HFFc6 (cell line): ENCODE data around the gene ZNF718. TPM values are rescaled to one million over a fixed set of nuclear protein-coding genes. Genes with fewer than 3 reads are reported as not detected.
"Not testable (repeated sequence)": the region's sequence is repeated elsewhere in the genome, so short reads cannot be mapped to it uniquely, and the experiment has no call there.

Experiments
- DNase-seq: peaks from one replicate; pipeline ENCODE4 v3.0.0-alpha.2; 2018
- H3K27ac Mint-ChIP-seq: 2 replicates; pipeline ENCODE4 v1.8.0; 2020; ENCODE audit warnings: mild to moderate bottlenecking, mixed read lengths
- H3K27me3 Mint-ChIP-seq: 2 replicates; pipeline ENCODE4 v1.8.0; 2021; ENCODE audit warnings: mild to moderate bottlenecking, moderate library complexity, mixed read lengths; ENCODE audit not compliant: insufficient read depth
- H3K36me3 Mint-ChIP-seq: 2 replicates; pipeline ENCODE4 v1.8.0; 2021; ENCODE audit warnings: low read depth, mixed read lengths
- H3K4me1 Mint-ChIP-seq: 2 replicates; pipeline ENCODE4 v1.8.0; 2020; ENCODE audit warnings: low read depth, mixed read lengths
- H3K4me3 Mint-ChIP-seq: 2 replicates; pipeline ENCODE4 v1.8.0; 2020; ENCODE audit warnings: mild to moderate bottlenecking, moderate library complexity, mixed read lengths
- H3K9me3 Mint-ChIP-seq: 2 replicates; pipeline ENCODE4 v1.8.0; 2020; ENCODE audit warnings: mild to moderate bottlenecking, mixed read lengths
- CTCF ChIP-seq: fragments of 200-600 bp; sonication (generic); IDR thresholded peaks from 2 replicates; pipeline ENCODE4 v1.5.0; 2021; ENCODE audit warnings: antibody characterized with exemption, mild to moderate bottlenecking
- total RNA-seq, 6 experiments: library from RNA; stranded (reverse); fragmentation: NEBNext Ultra II Directional; extraction: Animal tissue kit (Norgen Biotek cat#: 25700); gene quantifications; 2 replicates in 1 of 6; 3 replicates in 5 of 6; pipeline ENCODE4 v1.2.3, GENCODE V29; 2021

ZNF718 gene
- total RNA-seq, 6 experiments from 2014 or later, result 0.53 to 2.1 (median 0.66) TPM

- Mint-ChIP-seq H3K36me3 (peaks cover 10% of the 10 kb centered on the region; the same call in 1 of the 2 replicates), H3K9me3 (peaks cover 73% of the 10 kb centered on the region), H3K4me1 (no peaks in the 10 kb centered on the region), H3K27me3 (no peaks in the 10 kb centered on the region; the same call in 1 of the 2 replicates), H3K4me3 (no peak overlapping the region), H3K27ac (no peak overlapping the region)
- no peak for TF ChIP-seq CTCF
- DNase-seq, result no peak
Observed at GRCh38 chr4:188091-188490, 63.8 kb downstream of the ZNF718 start.

GRCh38 chr4:195159-195558 lies 70.9 kb downstream of the ZNF718 start:
- not testable (repeated sequence) for H3K4me1 Mint-ChIP-seq, DNase-seq, H3K27me3 Mint-ChIP-seq, H3K27ac Mint-ChIP-seq, H3K4me3 Mint-ChIP-seq
- Mint-ChIP-seq H3K9me3 (peaks cover 62% of the 10 kb centered on the region), H3K36me3 (peaks cover 11% of the 10 kb centered on the region)

GRCh38 chr4:200936-201335 lies 76.6 kb downstream of the ZNF718 start:
- Mint-ChIP-seq H3K4me1 (no peaks in the 10 kb centered on the region), H3K27me3 (no peaks in the 10 kb centered on the region), H3K4me3 (no peak overlapping the region), H3K9me3 (peaks cover 63% of the 10 kb centered on the region), H3K27ac (no peak overlapping the region), H3K36me3 (peaks cover 25% of the 10 kb centered on the region)
- no peak for DNase-seq
- TF ChIP-seq CTCF, result no peak

GRCh38 chr4:202822-203221 lies 78.5 kb downstream of the ZNF718 start:
- not testable (repeated sequence) for H3K4me1 Mint-ChIP-seq, H3K27ac Mint-ChIP-seq, DNase-seq, H3K4me3 Mint-ChIP-seq, H3K27me3 Mint-ChIP-seq
- H3K9me3 Mint-ChIP-seq, result peaks cover 61% of the 10 kb centered on the region
- peaks cover 31% of the 10 kb centered on the region for H3K36me3 Mint-ChIP-seq

GRCh38 chr4:205097-205756 lies 80.9 kb downstream of the ZNF718 start:
- TF ChIP-seq CTCF, result no peak
- H3K9me3 Mint-ChIP-seq, result peaks cover 60% of the 10 kb centered on the region
- peaks cover 26% of the 10 kb centered on the region for H3K36me3 Mint-ChIP-seq

GRCh38 chr4:206054-206453 lies 81.8 kb downstream of the ZNF718 start:
- Mint-ChIP-seq H3K27me3 (no peaks in the 10 kb centered on the region; the same call in 1 of the 2 replicates), H3K9me3 (peaks cover 63% of the 10 kb centered on the region), H3K36me3 (peaks cover 26% of the 10 kb centered on the region), H3K4me1 (no peaks in the 10 kb centered on the region), H3K27ac (no peak overlapping the region), H3K4me3 (no peak overlapping the region)
- no peak for TF ChIP-seq CTCF
- no peak for DNase-seq

More at GRCh38 chr4:205097-205756, 80.9 kb downstream of the ZNF718 start:
- no peak overlapping the region for H3K4me3 Mint-ChIP-seq
- no peaks in the 10 kb centered on the region for H3K27me3 Mint-ChIP-seq
- no peaks in the 10 kb centered on the region for H3K4me1 Mint-ChIP-seq
- no peak for DNase-seq
- no peak overlapping the region for H3K27ac Mint-ChIP-seq

GRCh38 chr4:208416-209096 lies 84.3 kb downstream of the ZNF718 start:
- not testable (repeated sequence) for H3K4me1 Mint-ChIP-seq, DNase-seq, H3K27me3 Mint-ChIP-seq, H3K4me3 Mint-ChIP-seq, H3K27ac Mint-ChIP-seq
- Mint-ChIP-seq H3K36me3 (peaks cover 24% of the 10 kb centered on the region), H3K9me3 (peaks cover 61% of the 10 kb centered on the region)
